ENCODE results near the gene GNG7.

DNA sequence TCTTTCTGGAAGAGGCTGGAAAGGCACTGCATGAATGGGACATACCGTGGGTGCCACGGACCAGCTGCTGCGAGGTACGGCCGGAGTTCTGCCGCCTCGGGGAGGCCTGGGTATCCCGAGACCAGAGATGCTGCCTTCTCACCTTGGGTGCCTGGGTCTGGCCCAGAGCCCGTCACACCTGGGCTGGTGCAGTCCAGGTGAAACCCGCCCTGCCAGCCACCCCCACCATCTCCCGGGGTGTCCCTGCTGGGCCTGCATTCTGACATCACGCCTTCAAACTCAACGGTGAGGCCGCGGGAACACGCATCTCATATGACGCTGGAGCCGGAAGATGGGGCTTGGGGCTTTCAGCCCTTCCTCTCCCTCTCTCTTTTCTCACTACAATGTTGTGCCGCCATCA lies 128.6 kb downstream of the GNG7 start:
- no peak for TF ChIP-seq EZH2 (IDR thresholded peaks at IDR 0.05; ENCODE audit: insufficient read depth, poor library complexity, severe bottlenecking)
- no peak for TF ChIP-seq EZH2phosphoT487 (IDR thresholded peaks at IDR 0.05; ENCODE audit: insufficient read depth, low read depth)
